ENCODE measurements around the gene HCST.
A peak's percentile ranks its signal among the peaks of the same experiment; 100 is the strongest.

HCST gene

GRCh38 chr19:35879770-35880317, 22.5 kb upstream of the HCST start (continued):
- TF ChIP-seq PRDM2 (tag by site-specific recombination; IDR thresholded peaks at IDR 0.05; ENCODE audit: borderline replicate concordance) = no peak; the same call in 1 of the 2 replicates
- TF ChIP-seq, protein P1, sequence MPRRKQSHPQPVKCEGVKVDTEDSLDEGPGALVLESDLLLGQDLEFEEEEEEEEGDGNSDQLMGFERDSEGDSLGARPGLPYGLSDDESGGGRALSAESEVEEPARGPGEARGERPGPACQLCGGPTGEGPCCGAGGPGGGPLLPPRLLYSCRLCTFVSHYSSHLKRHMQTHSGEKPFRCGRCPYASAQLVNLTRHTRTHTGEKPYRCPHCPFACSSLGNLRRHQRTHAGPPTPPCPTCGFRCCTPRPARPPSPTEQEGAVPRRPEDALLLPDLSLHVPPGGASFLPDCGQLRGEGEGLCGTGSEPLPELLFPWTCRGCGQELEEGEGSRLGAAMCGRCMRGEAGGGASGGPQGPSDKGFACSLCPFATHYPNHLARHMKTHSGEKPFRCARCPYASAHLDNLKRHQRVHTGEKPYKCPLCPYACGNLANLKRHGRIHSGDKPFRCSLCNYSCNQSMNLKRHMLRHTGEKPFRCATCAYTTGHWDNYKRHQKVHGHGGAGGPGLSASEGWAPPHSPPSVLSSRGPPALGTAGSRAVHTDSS (tag by site-specific recombination; IDR thresholded peaks at IDR 0.05) = no peak
- TF ChIP-seq ZNF792 (tag by site-specific recombination; IDR thresholded peaks at IDR 0.05) = no peak
- no peak for TF ChIP-seq ZNF585B (tag by site-specific recombination; IDR thresholded peaks at IDR 0.05)
- peak; percentile 34; the same call in 1 of the 2 replicates for TF ChIP-seq ZNF558 (tag by site-specific recombination; IDR thresholded peaks at IDR 0.05)
- TF ChIP-seq ZNF510 (tag by site-specific recombination; IDR thresholded peaks at IDR 0.05; ENCODE audit: insufficient replicate concordance) = no peak
- TF ChIP-seq ZNF394 (tag by site-specific recombination; IDR thresholded peaks at IDR 0.05; ENCODE audit: borderline replicate concordance) = peak; percentile 64; the same call in 1 of the 2 replicates
- peak; percentile 88 for TF ChIP-seq GLIS1 (tag by site-specific recombination; IDR thresholded peaks at IDR 0.05)
- TF ChIP-seq ZNF140 (tag by site-specific recombination; IDR thresholded peaks at IDR 0.05) = no peak
- TF ChIP-seq SALL2 (tag by site-specific recombination; IDR thresholded peaks at IDR 0.05; ENCODE audit: borderline replicate concordance) = no peak
- TF ChIP-seq ZNF529 (tag by site-specific recombination; IDR thresholded peaks at IDR 0.05; ENCODE audit: insufficient replicate concordance) = no peak
- peak; percentile 98 for TF ChIP-seq KLF9 (tag by site-specific recombination; IDR thresholded peaks at IDR 0.05; ENCODE audit: low read depth)
- TF ChIP-seq, protein P2, sequence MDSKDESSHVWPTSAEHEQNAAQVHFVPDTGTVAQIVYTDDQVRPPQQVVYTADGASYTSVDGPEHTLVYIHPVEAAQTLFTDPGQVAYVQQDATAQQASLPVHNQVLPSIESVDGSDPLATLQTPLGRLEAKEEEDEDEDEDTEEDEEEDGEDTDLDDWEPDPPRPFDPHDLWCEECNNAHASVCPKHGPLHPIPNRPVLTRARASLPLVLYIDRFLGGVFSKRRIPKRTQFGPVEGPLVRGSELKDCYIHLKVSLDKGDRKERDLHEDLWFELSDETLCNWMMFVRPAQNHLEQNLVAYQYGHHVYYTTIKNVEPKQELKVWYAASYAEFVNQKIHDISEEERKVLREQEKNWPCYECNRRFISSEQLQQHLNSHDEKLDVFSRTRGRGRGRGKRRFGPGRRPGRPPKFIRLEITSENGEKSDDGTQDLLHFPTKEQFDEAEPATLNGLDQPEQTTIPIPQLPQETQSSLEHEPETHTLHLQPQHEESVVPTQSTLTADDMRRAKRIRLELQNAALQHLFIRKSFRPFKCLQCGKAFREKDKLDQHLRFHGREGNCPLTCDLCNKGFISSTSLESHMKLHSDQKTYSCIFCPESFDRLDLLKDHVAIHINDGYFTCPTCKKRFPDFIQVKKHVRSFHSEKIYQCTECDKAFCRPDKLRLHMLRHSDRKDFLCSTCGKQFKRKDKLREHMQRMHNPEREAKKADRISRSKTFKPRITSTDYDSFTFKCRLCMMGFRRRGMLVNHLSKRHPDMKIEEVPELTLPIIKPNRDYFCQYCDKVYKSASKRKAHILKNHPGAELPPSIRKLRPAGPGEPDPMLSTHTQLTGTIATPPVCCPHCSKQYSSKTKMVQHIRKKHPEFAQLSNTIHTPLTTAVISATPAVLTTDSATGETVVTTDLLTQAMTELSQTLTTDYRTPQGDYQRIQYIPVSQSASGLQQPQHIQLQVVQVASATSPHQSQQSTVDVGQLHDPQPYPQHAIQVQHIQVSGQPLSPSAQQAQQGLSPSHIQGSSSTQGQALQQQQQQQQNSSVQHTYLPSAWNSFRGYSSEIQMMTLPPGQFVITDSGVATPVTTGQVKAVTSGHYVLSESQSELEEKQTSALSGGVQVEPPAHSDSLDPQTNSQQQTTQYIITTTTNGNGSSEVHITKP (tag by site-specific recombination; IDR thresholded peaks at IDR 0.05) = peak; percentile 74
- TF ChIP-seq ZNF830 (tag by site-specific recombination; IDR thresholded peaks at IDR 0.05; ENCODE audit: low read depth) = no peak
- no peak; the same call in 1 of the 2 replicates for TF ChIP-seq ZNF548 (tag by site-specific recombination; IDR thresholded peaks at IDR 0.05)
- no peak for TF ChIP-seq SCRT2 (tag by site-specific recombination; IDR thresholded peaks at IDR 0.05)
- no peak for TF ChIP-seq ZNF112 (tag by site-specific recombination; IDR thresholded peaks at IDR 0.05)
- TF ChIP-seq ZNF266 (tag by site-specific recombination; IDR thresholded peaks at IDR 0.05; ENCODE audit: low read depth) = no peak
- peak; percentile 53 for TF ChIP-seq ZNF335 (tag by site-specific recombination; conservative IDR thresholded peaks at IDR 0.05)
- peak; percentile 96 for TF ChIP-seq KLF17 (tag by site-specific recombination; IDR thresholded peaks at IDR 0.05)
- TF ChIP-seq, protein P3, sequence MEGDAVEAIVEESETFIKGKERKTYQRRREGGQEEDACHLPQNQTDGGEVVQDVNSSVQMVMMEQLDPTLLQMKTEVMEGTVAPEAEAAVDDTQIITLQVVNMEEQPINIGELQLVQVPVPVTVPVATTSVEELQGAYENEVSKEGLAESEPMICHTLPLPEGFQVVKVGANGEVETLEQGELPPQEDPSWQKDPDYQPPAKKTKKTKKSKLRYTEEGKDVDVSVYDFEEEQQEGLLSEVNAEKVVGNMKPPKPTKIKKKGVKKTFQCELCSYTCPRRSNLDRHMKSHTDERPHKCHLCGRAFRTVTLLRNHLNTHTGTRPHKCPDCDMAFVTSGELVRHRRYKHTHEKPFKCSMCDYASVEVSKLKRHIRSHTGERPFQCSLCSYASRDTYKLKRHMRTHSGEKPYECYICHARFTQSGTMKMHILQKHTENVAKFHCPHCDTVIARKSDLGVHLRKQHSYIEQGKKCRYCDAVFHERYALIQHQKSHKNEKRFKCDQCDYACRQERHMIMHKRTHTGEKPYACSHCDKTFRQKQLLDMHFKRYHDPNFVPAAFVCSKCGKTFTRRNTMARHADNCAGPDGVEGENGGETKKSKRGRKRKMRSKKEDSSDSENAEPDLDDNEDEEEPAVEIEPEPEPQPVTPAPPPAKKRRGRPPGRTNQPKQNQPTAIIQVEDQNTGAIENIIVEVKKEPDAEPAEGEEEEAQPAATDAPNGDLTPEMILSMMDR (tag by site-specific recombination; IDR thresholded peaks at IDR 0.05) = no peak
- no peak for TF ChIP-seq TCF7L2 (IDR thresholded peaks at IDR 0.05; ENCODE audit: borderline replicate concordance, low read depth, low read length)
- TF ChIP-seq ZNF76 (tag by site-specific recombination; IDR thresholded peaks at IDR 0.05; ENCODE audit: borderline replicate concordance, low read depth) = no peak; the same call in 1 of the 2 replicates
- no peak for TF ChIP-seq ZNF473 (tag by site-specific recombination; IDR thresholded peaks at IDR 0.05)
- no peak for TF ChIP-seq GFI1B (tag by site-specific recombination; IDR thresholded peaks at IDR 0.05)

All from HEK293 (cell line).